ENCODE measurements around the gene ZNF394.

ZNF394 gene

DNA sequence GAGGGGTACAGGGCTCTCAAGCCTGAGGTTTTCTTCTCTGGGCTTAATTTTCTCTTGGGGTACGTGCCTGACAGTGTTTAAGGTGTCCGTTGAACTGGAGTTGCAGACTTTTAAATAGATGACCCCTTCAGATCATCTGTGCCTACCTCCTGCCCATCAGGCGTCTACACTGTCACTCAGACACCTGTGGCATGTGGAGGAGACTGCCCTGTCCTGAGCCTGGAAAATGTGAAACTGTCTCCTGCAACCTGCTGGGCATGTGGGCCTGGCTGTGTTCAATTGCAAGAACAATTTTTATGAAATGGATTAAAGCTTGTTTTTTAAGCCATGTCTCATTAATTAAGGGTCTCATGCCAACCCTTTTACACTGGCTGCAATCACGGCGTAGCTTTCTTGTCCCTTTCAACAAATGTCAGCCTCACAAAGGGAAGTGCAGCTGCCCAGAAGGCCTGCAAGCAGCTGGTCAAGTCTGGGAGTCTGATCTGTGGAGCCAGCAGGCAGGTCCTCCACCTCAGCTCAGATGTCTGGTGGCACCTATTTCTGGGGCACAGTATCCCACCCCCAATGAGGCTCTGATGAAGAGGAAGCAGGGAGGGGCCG is 42.9 kb downstream of the ZNF394 start:
- Histone ChIP-seq H3K9me3 (ENCODE audit: insufficient read depth, low read length) (no peaks in the 10 kb centered on the region), H3K36me3 (ENCODE audit: low read length) (peaks cover 8% of the 10 kb centered on the region), H3K79me2 (ENCODE audit: insufficient read depth, low read length) (peaks cover 40% of the 10 kb centered on the region), H3K9me2 (replicated peaks; ENCODE audit: insufficient read depth, low read length) (no peaks in the 10 kb centered on the region), H3K4me3 (ENCODE audit: insufficient read depth, low read length, poor library complexity, severe bottlenecking) (no peak overlapping the region), H4K20me1 (ENCODE audit: low read depth, low read length) (peaks cover 4% of the 10 kb centered on the region; the same call in 1 of the 2 replicates), H3K9ac (ENCODE audit: low read length) (no peak overlapping the region), H3K27me3 (ENCODE audit: low read length) (no peaks in the 10 kb centered on the region), H3F3A (ENCODE audit: insufficient read depth) (peaks cover 26% of the 10 kb centered on the region), H3K4me2 (ENCODE audit: low read depth, low read length, poor library complexity, severe bottlenecking) (no peak overlapping the region), H2AFZ (ENCODE audit: low read depth, low read length, severe bottlenecking) (no peak overlapping the region), H3K27ac (ENCODE audit: low read depth, low read length) (no peak overlapping the region)
- TF ChIP-seq, protein P1, sequence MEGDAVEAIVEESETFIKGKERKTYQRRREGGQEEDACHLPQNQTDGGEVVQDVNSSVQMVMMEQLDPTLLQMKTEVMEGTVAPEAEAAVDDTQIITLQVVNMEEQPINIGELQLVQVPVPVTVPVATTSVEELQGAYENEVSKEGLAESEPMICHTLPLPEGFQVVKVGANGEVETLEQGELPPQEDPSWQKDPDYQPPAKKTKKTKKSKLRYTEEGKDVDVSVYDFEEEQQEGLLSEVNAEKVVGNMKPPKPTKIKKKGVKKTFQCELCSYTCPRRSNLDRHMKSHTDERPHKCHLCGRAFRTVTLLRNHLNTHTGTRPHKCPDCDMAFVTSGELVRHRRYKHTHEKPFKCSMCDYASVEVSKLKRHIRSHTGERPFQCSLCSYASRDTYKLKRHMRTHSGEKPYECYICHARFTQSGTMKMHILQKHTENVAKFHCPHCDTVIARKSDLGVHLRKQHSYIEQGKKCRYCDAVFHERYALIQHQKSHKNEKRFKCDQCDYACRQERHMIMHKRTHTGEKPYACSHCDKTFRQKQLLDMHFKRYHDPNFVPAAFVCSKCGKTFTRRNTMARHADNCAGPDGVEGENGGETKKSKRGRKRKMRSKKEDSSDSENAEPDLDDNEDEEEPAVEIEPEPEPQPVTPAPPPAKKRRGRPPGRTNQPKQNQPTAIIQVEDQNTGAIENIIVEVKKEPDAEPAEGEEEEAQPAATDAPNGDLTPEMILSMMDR (IDR thresholded peaks at IDR 0.05; ENCODE audit: insufficient read depth, low read length, poor library complexity, severe bottlenecking), result no peak
- no peak for TF ChIP-seq EZH2phosphoT487 (conservative IDR thresholded peaks at IDR 0.05; ENCODE audit: low read length)

DNA sequence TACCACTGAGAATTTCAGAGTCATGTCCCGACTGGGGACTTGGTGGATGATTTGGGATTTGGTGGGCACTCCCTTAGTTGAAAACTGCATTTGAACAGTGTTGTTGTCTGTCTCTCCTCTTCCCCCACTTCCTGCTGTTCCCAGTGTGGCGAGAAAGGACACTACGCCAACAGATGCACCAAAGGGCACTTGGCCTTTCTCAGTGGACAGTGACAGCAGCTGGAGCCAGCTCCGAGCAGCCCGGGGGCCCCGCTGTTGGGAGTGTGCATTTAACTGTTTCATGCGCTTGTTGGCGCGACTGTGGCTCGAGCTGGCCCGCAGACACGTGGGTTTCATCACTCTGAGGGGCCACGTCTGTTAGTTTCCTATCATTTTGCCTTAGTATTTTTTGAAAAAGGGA is 43.8 kb downstream of the ZNF394 start:
- no peak overlapping the region for H2AFZ ChIP-seq (ENCODE audit: low read depth, low read length, severe bottlenecking)
- no peak overlapping the region for H3K4me2 ChIP-seq (ENCODE audit: low read depth, low read length, poor library complexity, severe bottlenecking)
- H3K4me3 ChIP-seq (ENCODE audit: insufficient read depth, low read length, poor library complexity, severe bottlenecking), result no peak overlapping the region
- H3K27me3 ChIP-seq (ENCODE audit: low read length), result no peaks in the 10 kb centered on the region
- H3K9ac ChIP-seq (ENCODE audit: low read length), result no peak overlapping the region
- no peak overlapping the region for H3K27ac ChIP-seq (ENCODE audit: low read depth, low read length)
- no peak for TF ChIP-seq EZH2phosphoT487 (conservative IDR thresholded peaks at IDR 0.05; ENCODE audit: low read length)
- TF ChIP-seq, protein P1 (IDR thresholded peaks at IDR 0.05; ENCODE audit: insufficient read depth, low read length, poor library complexity, severe bottlenecking), result no peak
- peaks cover 33% of the 10 kb centered on the region for H3K79me2 ChIP-seq (ENCODE audit: insufficient read depth, low read length)
- H3K9me2 ChIP-seq (replicated peaks; ENCODE audit: insufficient read depth, low read length), result no peaks in the 10 kb centered on the region
- H3F3A ChIP-seq (ENCODE audit: insufficient read depth), result peaks cover 26% of the 10 kb centered on the region
- no peaks in the 10 kb centered on the region for H3K9me3 ChIP-seq (ENCODE audit: insufficient read depth, low read length)
- H3K36me3 ChIP-seq (ENCODE audit: low read length), result peaks cover 8% of the 10 kb centered on the region
- H4K20me1 ChIP-seq (ENCODE audit: low read depth, low read length), result peaks cover 4% of the 10 kb centered on the region; the same call in 1 of the 2 replicates

DNA sequence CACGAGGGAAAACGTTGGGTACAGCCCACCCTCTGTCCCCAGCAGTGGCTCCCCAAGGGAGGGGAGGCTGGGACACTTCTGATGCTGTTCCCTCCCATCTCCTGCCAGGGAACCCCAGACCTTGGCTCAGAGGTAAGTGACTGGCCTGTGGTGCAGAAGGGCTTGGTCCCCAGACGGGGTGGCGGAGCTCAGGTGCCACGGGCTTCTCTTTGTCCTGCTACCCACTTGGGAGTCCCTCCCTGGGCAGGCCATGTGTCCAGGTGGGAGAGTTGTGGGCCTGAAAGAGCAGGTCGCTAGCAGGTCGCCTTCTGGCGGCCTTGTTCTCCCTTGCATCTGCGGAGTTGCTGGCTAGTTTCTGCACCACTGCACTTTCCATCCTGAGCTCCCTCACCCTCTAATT is 44.2 kb downstream of the ZNF394 start:
- no peak overlapping the region for H3K9ac ChIP-seq (ENCODE audit: low read length)
- H3K9me3 ChIP-seq (ENCODE audit: insufficient read depth, low read length), result no peaks in the 10 kb centered on the region
- peaks cover 8% of the 10 kb centered on the region for H3K36me3 ChIP-seq (ENCODE audit: low read length)
- peaks cover 4% of the 10 kb centered on the region; the same call in 1 of the 2 replicates for H4K20me1 ChIP-seq (ENCODE audit: low read depth, low read length)
- H3F3A ChIP-seq (ENCODE audit: insufficient read depth), result peaks cover 22% of the 10 kb centered on the region
- H2AFZ ChIP-seq (ENCODE audit: low read depth, low read length, severe bottlenecking), result no peak overlapping the region
- H3K27me3 ChIP-seq (ENCODE audit: low read length), result no peaks in the 10 kb centered on the region
- H3K9me2 ChIP-seq (replicated peaks; ENCODE audit: insufficient read depth, low read length), result no peaks in the 10 kb centered on the region
- TF ChIP-seq EZH2phosphoT487 (conservative IDR thresholded peaks at IDR 0.05; ENCODE audit: low read length), result no peak
- TF ChIP-seq, protein P1 (IDR thresholded peaks at IDR 0.05; ENCODE audit: insufficient read depth, low read length, poor library complexity, severe bottlenecking), result no peak
- no peak overlapping the region for H3K27ac ChIP-seq (ENCODE audit: low read depth, low read length)
- H3K4me2 ChIP-seq (ENCODE audit: low read depth, low read length, poor library complexity, severe bottlenecking), result no peak overlapping the region
- no peak overlapping the region for H3K4me3 ChIP-seq (ENCODE audit: insufficient read depth, low read length, poor library complexity, severe bottlenecking)
- peaks cover 29% of the 10 kb centered on the region for H3K79me2 ChIP-seq (ENCODE audit: insufficient read depth, low read length)

Measured in SU-DHL-6 (cell line).